Cardiac fibroblast (primary cell): Measurements from ENCODE around the gene COPS3.

Experiments
- DNase-seq, 2 donors: peaks; one replicate each; pipeline versions ENCODE4 v3.0.0 to v3.0.0-alpha.2; 2010; ENCODE audit warnings: low read depth in 2 of 2
- H3K4me3 ChIP-seq, 2 donors: replicated peaks in 1 of 2; 1 replicate in 1 of 2; 2 replicates in 1 of 2; pipeline ENCODE4 v1.5.1; 2011; ENCODE audit warnings: low read depth in 2 of 2, low read length in 2 of 2, mild to moderate bottlenecking in 2 of 2, moderate library complexity in 1 of 2
- CTCF ChIP-seq: IDR thresholded peaks from one replicate; pipeline ENCODE4 v1.5.1; 2011; ENCODE audit warnings: low read depth, mild to moderate bottlenecking, low read length, inconsistent platforms

The COPS3 gene

GRCh38 chr17:17201271-17201670 is 79.8 kb downstream of the COPS3 start:
- DNase-seq = no peak
- TF ChIP-seq CTCF = no peak
- no peak overlapping the region for H3K4me3 ChIP-seq

DNA sequence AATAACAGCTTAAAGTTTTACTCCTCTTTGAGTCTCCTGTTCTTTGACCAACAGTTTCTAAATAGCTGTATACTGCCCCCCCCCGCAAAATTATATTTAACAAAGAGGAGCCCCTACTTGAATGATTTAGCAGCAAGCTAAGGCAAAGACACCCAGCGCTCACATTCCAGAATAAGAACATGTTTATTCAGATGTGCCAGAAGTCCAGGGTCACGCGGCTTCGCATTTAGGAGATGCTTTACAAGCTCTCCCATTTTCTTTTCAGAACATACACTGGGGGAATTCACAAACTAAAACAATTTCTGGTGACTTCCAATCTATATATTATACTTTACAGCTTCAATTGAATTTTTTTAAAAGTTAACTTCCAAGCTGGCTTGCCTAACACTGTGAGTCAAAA is 80.2 kb downstream of the COPS3 start:
- H3K4me3 ChIP-seq = no peak overlapping the region
- TF ChIP-seq CTCF = no peak
- DNase-seq = no peak

- no peak for DNase-seq
- H3K4me3 ChIP-seq = no peak overlapping the region
- TF ChIP-seq CTCF = no peak
Observed at GRCh38 chr17:17200311-17200710, 80.7 kb downstream of the COPS3 start.

DNA sequence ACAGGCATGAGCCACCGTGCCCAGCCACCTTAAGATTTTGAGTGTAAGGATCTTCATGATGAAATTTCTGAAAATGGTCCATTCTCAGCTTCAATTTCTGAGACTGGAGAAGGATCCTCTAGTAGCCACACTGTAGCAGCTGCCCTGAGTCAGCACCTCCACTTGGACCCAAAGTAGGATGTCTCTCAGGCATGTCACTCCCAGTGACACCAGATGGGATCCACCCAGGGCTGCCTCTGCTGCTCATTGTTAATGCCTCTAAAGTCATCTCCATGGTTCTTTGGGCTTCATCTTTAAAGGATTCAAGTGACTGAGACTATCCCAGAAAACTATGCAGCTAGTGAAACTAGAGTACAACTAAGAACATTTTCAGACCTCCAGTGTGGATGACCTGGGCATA is 82.8 kb downstream of the COPS3 start:
- DNase-seq = no peak
- no peak overlapping the region for H3K4me3 ChIP-seq
- TF ChIP-seq CTCF = no peak

GRCh38 chr17:17196776-17197175 is 84.3 kb downstream of the COPS3 start:
- no peak overlapping the region for H3K4me3 ChIP-seq
- DNase-seq = no peak
- no peak for TF ChIP-seq CTCF
